Stimulated activated CD4-positive, alpha-beta T cell treated with anti-CD3 and anti-CD28 coated beads, Interleukin-15, amount 100 ng/mL, for 1 hour (primary cell): ENCODE data around the gene EVI5.
"Not testable (repeated sequence)": the region's sequence is repeated elsewhere in the genome, so short reads cannot be mapped to it uniquely, and the experiment has no call there.

Experiments used
- DNase-seq, 2 donors: peaks; one replicate each; pipeline ENCODE4 v3.0.0-alpha.2; 2020; ENCODE audit warnings: low read depth in 1 of 2, low spot score in 1 of 2

The EVI5 gene

GRCh38 chr1:92583821-92584760, 200.8 kb downstream of the EVI5 start:
- no peak for DNase-seq

GRCh38 chr1:92577261-92577895, 207.5 kb downstream of the EVI5 start:
- DNase-seq: no peak

- DNase-seq: no peak
These were observed 209.8 kb downstream of the EVI5 start for GRCh38 chr1:92575123-92575522.

GRCh38 chr1:92572520-92572919, 212.4 kb downstream of the EVI5 start:
- no peak for DNase-seq

GRCh38 chr1:92571578-92571977, 213.3 kb downstream of the EVI5 start:
- no peak for DNase-seq

- DNase-seq: no peak
These were observed 217.6 kb downstream of the EVI5 start for GRCh38 chr1:92567211-92567868.

- no peak for DNase-seq
These were observed 221.3 kb downstream of the EVI5 start for GRCh38 chr1:92563457-92564216.

- DNase-seq: no peak
These were observed 228.6 kb downstream of the EVI5 start for GRCh38 chr1:92556350-92556749.

- DNase-seq: no peak
These were observed 230.7 kb downstream of the EVI5 start for GRCh38 chr1:92554216-92554615.

- no peak for DNase-seq
These were observed 233.0 kb downstream of the EVI5 start for GRCh38 chr1:92551916-92552315.

GRCh38 chr1:92544756-92545165, 240.1 kb downstream of the EVI5 start:
- DNase-seq: no peak

- no peak for DNase-seq
These were observed 241.5 kb downstream of the EVI5 start for GRCh38 chr1:92543131-92544055.

- DNase-seq: no peak
These were observed 246.4 kb downstream of the EVI5 start for GRCh38 chr1:92538413-92539061.

- no peak for DNase-seq
These were observed 246.9 kb downstream of the EVI5 start for GRCh38 chr1:92538048-92538412.

GRCh38 chr1:92536980-92537884, 247.7 kb downstream of the EVI5 start:
- no peak for DNase-seq

- no peak for DNase-seq
These were observed 248.5 kb downstream of the EVI5 start for GRCh38 chr1:92536211-92536979.

GRCh38 chr1:92532371-92532770, 252.5 kb downstream of the EVI5 start:
- DNase-seq: not testable (repeated sequence)

- not testable (repeated sequence) for DNase-seq
These were observed 253.0 kb downstream of the EVI5 start for GRCh38 chr1:92531939-92532338.
